Gastroesophageal sphincter (tissue), 3 donors: ENCODE data around the gene MIEN1.

Experiments
- CTCF ChIP-seq, 4 experiments: fragments of 200-600 bp in 2 of 4; fragments of 450-650 bp in 2 of 4; sonication (generic) in 1 of 4; IDR thresholded peaks; one replicate each; pipeline ENCODE4 v1.5.1; 2017 to 2019; ENCODE audit warnings: antibody characterized with exemption in 4 of 4, mild to moderate bottlenecking in 2 of 4, moderate library complexity in 2 of 4
- EP300 ChIP-seq: sonication (generic); formaldehyde crosslinking; IDR thresholded peaks from one replicate; pipeline ENCODE4 v1.6.1; 2017; ENCODE audit warnings: antibody characterized with exemption, mild to moderate bottlenecking
- POLR2A ChIP-seq, 2 donors: fragments of 450-650 bp; IDR thresholded peaks; one replicate each; pipeline ENCODE4 v1.6.1; 2017; ENCODE audit warnings: antibody characterized with exemption in 2 of 2, mild to moderate bottlenecking in 2 of 2, moderate library complexity in 1 of 2
- POLR2AphosphoS5 ChIP-seq: sonication (generic); formaldehyde crosslinking; IDR thresholded peaks from one replicate; pipeline ENCODE4 v1.6.1; 2017; ENCODE audit warnings: antibody characterized with exemption

- TF ChIP-seq CTCF (IDR thresholded peaks at IDR 0.05) (no peak), POLR2AphosphoS5 (no peak), POLR2A (IDR thresholded peaks at IDR 0.05) (no peak), EP300 (no peak)
These were observed 28.9 kb upstream of the MIEN1 start for GRCh38 chr17:39759204-39759603.
